ENCODE data around the gene PI4KA.
"Not testable (repeated sequence)": the region's sequence is repeated elsewhere in the genome, so short reads cannot be mapped to it uniquely, and the experiment has no call there.

Gene PI4KA

DNA sequence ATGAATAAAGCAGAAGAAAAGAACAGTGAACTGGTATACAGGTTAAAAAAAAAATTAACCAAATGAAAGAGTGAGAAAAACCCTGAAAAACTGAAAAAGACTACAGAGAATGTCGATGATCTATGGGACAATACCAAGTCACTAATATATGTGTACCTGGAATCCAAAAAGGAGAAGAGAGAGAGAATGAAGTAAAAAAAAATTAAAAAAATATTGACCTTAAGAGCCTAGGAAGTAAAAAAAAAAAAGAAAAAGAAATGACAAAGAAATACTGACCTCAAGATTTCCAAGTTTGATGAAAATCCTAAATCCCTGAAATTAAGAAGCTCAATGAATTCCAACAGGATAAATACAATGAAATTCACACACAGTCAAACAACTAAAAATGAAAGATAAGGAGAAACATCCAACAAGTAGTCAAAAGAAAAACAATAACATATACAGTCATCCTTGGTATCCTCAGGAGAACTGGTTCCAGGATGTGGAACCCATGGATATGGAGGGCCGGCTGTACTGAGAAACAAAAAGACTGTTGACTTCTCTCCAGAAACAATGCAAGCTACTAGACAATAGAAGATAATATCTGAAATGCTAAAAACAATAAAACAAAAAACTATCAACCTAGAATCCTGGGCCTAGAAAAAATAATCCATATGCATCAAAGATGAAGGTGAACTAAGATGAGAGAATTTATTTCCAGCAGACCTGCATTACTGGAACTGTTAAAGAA lies 118.2 kb downstream of the PI4KA start:
- Histone ChIP-seq H3K4me1 (no peaks in the 10 kb centered on the region), H3K9me3 (no peaks in the 10 kb centered on the region), H3K36me3 (replicated peaks) (peaks cover 17% of the 10 kb centered on the region), H3K27me3 (ENCODE audit: low read depth) (no peaks in the 10 kb centered on the region), H3K4me3 (no peak overlapping the region)
- DNase-seq (ENCODE audit: low spot score in 2 of 2) = no peak
- in situ Hi-C loops (cut with MboI; ENCODE audit: low sequenced_read_pairs) = no loop called here

DNA sequence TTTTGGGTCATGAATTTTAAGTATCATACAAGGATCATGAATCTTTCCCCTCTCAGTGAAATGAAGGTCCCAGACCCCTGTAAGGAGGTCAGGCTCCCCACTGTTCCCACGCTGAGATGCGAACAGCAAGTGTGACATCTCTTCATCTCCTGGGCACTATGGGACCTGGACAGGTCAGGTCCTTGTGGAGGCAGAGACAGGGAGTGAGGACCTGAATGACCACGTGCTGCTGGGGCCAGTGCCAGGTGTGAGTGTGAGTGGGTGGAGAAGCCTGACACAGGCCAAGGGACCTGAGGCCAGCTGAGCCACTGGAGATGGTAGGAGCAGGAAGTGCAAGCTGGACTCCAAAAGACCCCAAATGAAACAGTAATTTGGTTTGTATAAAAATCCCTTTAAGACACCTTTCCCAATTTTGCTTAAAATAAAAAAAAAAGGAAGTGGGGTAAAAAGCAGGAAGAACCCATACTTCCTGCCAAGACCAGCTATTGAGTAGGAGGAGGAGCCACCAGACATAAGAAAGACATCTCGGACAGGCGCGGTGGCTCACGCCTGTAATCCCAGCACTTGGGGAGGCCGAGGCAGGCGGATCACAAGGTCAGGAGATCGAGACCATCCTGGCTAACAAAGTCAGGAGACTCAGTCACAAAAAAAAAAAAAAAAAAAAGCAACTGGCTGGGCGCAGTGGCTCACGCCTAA lies 120.1 kb downstream of the PI4KA start:
- H3K4me1 ChIP-seq = no peaks in the 10 kb centered on the region
- H3K27me3 ChIP-seq (ENCODE audit: low read depth) = no peaks in the 10 kb centered on the region
- H3K4me3 ChIP-seq = no peak overlapping the region
- peaks cover 11% of the 10 kb centered on the region for H3K36me3 ChIP-seq (replicated peaks)
- no peak for DNase-seq (ENCODE audit: low spot score in 2 of 2)
- in situ Hi-C loops (cut with MboI; ENCODE audit: low sequenced_read_pairs) = no loop called here
- H3K9me3 ChIP-seq = no peaks in the 10 kb centered on the region

DNA sequence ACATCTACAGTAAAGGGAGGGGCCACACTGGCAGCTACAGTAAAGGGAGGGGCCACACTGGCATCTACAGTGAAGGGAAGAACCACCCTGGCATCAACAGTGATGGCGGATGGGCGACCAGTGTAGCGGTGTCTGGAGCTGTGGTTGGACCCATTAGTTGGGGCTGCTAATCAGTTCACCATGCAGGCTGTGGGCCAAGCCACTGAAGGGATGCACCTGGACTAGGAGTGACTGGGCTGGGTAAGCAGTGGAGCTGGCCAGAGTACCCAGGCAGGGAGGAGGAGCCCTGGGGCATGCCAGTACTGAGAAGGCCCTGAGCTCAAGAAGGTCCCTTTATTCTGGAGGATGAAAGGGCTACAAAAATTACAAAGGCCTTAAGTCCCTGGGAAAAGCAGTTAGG lies 121.7 kb downstream of the PI4KA start:
- H3K9me3 ChIP-seq; H3K4me1 ChIP-seq; H3K4me3 ChIP-seq; H3K27me3 ChIP-seq (ENCODE audit: low read depth); H3K36me3 ChIP-seq (replicated peaks); in situ Hi-C loops (cut with MboI; ENCODE audit: low sequenced_read_pairs); DNase-seq (ENCODE audit: low spot score in 2 of 2): not testable (repeated sequence)

DNA sequence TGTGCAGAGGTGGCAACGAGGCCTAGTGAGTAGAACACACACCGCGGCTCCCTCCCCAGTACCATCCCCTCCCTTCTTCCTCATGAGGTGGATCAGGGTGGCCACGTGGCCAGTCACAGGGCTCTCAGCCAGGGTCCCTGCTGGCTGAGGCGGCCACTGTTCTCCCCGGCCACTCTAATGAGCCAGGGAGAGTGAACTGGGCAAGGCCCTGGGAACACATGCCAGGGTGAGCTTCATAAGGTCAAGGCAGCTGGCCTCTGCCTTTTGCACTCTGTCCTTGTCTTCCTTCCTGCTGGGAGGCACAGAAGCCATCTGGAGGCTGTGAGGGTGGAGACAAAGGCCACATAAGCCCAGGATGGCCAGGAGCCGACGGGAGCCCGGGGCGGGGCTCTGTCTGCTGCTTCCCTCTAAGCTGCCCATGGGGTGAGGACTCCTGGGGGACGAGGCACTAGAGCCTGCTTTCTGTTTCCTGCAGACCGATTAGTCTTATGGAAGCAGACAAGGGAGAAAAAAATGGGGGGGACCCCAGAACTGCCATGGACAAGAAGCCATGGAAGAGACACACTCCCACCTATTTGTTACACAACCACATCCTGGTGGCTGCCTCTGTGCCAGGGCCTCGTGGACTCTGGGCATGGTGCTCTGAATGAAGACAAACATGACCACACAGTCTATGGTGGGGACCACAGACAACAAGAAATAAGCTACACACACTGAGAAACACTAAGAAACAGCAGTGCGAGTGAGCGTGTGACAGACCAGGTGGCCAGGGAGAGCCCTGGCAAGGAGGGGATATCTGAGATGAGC lies 123.1 kb downstream of the PI4KA start:
- H3K36me3 ChIP-seq (replicated peaks); H3K4me3 ChIP-seq; in situ Hi-C loops (cut with MboI; ENCODE audit: low sequenced_read_pairs); H3K9me3 ChIP-seq; DNase-seq (ENCODE audit: low spot score in 2 of 2); H3K4me1 ChIP-seq; H3K27me3 ChIP-seq (ENCODE audit: low read depth): not testable (repeated sequence)

DNA sequence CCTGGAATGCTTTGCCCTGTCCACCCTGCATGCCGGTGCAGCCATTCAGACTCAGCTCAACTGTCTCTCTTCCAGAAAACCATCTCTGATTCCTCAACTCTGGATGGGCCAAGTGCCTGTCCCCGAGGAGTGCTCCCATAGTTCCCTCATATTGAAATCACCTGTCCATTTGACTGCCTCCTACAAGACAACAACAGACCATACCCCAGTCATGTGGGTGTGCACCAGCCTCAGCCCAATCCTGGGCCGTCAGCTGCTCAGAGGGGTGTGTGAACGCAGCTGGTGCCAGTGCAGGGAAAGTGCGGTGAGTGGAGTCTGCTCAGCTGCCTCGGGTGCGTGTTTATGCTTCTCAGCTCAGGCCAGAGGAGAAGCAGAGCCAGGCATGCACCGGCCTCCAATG lies 126.2 kb downstream of the PI4KA start:
- H3K4me1 ChIP-seq; in situ Hi-C loops (cut with MboI; ENCODE audit: low sequenced_read_pairs); DNase-seq (ENCODE audit: low spot score in 2 of 2); H3K4me3 ChIP-seq; H3K9me3 ChIP-seq; H3K27me3 ChIP-seq (ENCODE audit: low read depth): not testable (repeated sequence)
- H3K36me3 ChIP-seq (replicated peaks) = peaks cover 19% of the 10 kb centered on the region

DNA sequence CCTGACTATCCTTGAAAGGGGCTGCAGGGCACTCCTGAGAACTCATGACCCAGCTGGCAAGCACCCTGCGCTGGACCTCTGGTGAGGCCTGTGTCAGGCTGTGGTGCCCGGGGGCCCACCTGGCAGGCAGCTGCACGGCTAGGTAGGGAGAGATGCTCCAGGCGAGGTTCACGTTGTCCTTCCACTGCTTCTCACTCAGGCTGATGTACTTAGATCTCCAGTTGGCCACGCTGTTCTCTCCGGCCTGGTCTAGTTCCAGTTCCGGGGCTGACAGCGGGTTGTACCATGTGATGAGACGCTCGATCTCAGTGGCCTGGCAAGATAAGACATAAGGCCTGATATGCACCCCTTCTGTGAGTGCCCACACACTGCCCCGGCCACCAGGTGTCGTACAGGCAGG lies 129.4 kb downstream of the PI4KA start:
- DNase-seq (ENCODE audit: low spot score in 2 of 2) = no peak
- no peaks in the 10 kb centered on the region for H3K4me1 ChIP-seq
- H3K27me3 ChIP-seq (ENCODE audit: low read depth) = no peaks in the 10 kb centered on the region
- no peaks in the 10 kb centered on the region for H3K9me3 ChIP-seq
- H3K36me3 ChIP-seq (replicated peaks) = peaks cover 23% of the 10 kb centered on the region
- in situ Hi-C loops (cut with MboI; ENCODE audit: low sequenced_read_pairs) = no loop called here
- no peak overlapping the region for H3K4me3 ChIP-seq

DNA sequence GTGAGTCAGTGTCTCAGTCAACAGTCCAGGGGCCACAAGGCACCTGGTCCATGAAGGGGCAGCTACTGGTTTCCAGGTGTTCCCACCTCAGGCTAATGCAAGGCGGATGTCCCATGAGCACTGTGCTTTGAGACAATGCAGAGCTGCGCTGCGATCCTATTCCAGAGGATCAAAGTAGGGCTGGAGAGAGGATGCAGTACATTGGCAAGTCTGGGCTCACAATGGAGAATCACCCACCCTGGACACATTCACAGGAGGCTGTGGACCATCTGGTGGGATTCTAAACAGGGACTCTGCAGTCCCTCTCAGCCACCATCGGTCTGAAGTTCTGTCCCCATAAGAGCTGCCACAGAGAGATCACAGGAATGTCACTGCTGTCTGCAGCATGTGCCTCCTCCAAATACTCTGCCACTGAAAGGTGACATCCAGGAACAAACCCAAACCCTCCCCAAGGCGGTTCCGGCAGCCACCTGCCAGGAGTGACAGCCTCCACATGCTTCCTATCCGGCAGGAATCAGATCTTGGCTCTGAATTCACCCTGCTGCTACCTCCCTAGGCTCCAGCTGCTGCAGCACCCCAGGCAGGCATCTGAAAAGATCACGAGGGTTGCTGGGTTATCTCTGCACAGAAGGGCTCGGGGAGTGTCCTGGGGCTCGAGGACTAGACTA lies 130.0 kb downstream of the PI4KA start:
- peaks cover 23% of the 10 kb centered on the region for H3K36me3 ChIP-seq (replicated peaks)
- DNase-seq (ENCODE audit: low spot score in 2 of 2) = no peak
- in situ Hi-C loops (cut with MboI; ENCODE audit: low sequenced_read_pairs) = no loop called here
- H3K4me3 ChIP-seq = no peak overlapping the region
- no peaks in the 10 kb centered on the region for H3K4me1 ChIP-seq
- H3K9me3 ChIP-seq = no peaks in the 10 kb centered on the region
- H3K27me3 ChIP-seq (ENCODE audit: low read depth) = no peaks in the 10 kb centered on the region

DNA sequence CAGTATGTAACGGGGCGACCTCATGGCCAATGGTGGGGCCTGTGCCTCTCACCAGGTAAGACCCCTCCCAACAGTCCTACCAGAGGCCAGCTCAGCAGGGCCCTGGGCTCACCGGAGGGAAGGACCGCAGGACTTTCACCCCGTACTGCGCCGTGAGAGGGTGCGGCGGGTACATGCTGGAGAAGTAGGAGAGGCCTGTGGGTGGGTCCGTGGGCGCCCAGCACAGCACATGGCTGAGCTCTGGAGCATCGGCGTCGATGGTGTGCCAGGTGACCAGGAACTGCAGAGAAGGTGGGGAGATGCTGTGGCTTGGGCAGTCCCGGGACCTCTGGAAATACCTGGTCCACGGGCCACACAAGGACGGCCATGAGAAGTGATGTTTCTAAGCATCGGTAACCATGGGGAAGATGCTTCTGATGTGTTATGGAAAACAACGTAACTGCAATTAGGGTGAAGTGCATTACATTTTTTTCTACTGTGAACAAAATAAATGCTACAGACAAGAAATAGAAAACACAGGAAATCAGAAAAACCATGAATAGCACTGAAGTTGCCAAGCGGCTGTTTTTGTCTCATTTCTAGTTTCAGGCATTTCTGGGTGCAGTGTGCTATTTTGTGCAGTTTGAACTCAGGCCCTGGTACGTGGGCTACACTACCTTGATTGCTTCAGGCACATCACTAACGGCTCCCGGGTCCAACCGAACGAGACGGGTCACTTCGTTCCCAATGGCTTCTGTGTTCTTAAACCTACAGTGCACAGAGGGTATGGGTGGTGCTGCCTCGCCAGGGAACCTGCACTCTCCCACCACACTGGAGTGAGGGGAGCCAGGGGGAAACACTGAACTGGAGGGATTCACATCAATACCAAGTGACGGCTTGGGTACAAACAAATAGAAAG lies 131.2 kb downstream of the PI4KA start:
- Histone ChIP-seq H3K36me3 (replicated peaks) (peaks cover 23% of the 10 kb centered on the region), H3K4me3 (no peak overlapping the region), H3K9me3 (no peaks in the 10 kb centered on the region), H3K27me3 (ENCODE audit: low read depth) (no peaks in the 10 kb centered on the region), H3K4me1 (no peaks in the 10 kb centered on the region)
- no peak for DNase-seq (ENCODE audit: low spot score in 2 of 2)
- in situ Hi-C loops (cut with MboI; ENCODE audit: low sequenced_read_pairs) = no loop called here

DNA sequence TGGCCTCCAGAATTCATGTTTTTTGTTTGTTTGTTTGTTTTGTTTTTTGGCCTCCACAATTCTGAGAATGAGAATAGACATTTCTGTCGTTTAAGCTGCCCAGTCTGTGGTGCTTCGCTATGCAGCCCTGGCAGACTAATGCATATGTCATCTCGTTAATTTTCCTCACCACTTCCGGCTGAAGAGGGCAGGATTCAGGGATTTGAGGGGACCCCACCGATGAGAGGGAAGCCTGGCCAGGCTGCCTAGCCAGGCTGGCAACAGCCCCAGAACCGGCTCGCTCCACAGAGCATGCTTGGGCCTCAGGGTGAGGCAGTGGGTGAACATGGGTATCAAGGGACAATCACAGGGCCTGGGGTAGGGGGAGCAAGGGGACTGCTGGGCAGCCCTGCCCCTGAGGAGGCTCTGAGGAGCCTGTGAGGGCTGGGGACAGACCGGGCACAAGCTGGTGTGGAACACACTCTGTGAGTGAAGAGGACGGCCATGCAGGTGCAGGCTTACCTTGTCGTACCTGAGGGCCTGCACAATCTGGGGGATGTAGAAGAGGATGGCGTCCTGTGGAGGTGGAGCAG lies 132.5 kb downstream of the PI4KA start:
- Histone ChIP-seq H3K9me3 (no peaks in the 10 kb centered on the region), H3K4me3 (no peak overlapping the region), H3K27me3 (ENCODE audit: low read depth) (no peaks in the 10 kb centered on the region), H3K36me3 (replicated peaks) (peaks cover 23% of the 10 kb centered on the region), H3K4me1 (no peaks in the 10 kb centered on the region)
- in situ Hi-C loops (cut with MboI; ENCODE audit: low sequenced_read_pairs) = no loop called here
- no peak for DNase-seq (ENCODE audit: low spot score in 2 of 2)

DNA sequence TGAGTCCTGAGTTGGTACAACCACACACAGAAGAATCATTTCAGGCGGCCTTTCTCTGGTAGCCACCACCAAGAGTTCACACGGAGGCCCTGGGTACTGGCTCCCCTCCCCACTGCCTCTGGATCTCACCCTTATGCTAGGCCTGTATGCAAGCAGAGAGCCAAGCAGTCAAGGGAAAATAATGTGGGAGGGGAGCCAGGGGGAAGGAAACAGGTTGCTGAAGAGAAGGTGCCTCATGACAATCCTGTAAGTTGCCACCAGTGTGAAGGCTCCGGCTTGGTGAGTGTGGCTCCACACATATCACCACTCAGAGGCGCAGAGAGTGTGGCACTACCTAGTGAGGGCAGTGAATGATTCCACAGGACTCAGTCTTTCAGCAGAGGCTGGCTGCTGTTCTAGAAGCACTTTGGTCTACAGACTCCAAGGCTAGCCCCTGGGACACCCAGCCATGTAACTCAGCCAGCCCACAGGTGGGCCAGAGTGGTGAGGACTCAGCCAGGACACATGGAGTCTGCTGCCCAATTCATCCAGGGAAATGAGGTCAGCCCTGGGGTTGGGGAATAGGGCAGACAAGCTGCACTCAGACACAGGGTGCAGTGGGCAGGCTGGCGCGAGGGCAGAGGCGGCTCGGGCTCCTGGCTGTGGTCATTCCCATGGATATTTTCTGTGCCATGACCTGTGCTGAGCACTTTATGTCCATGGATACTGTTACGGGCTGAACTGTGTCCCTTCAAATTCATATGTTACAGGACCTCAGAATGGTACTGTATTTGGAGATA lies 133.7 kb downstream of the PI4KA start:
- peaks cover 21% of the 10 kb centered on the region for H3K36me3 ChIP-seq (replicated peaks)
- no peak overlapping the region for H3K4me3 ChIP-seq
- no peaks in the 10 kb centered on the region for H3K9me3 ChIP-seq
- in situ Hi-C loops (cut with MboI; ENCODE audit: low sequenced_read_pairs) = no loop called here
- no peak for DNase-seq (ENCODE audit: low spot score in 2 of 2)
- no peaks in the 10 kb centered on the region for H3K27me3 ChIP-seq (ENCODE audit: low read depth)
- no peaks in the 10 kb centered on the region for H3K4me1 ChIP-seq

DNA sequence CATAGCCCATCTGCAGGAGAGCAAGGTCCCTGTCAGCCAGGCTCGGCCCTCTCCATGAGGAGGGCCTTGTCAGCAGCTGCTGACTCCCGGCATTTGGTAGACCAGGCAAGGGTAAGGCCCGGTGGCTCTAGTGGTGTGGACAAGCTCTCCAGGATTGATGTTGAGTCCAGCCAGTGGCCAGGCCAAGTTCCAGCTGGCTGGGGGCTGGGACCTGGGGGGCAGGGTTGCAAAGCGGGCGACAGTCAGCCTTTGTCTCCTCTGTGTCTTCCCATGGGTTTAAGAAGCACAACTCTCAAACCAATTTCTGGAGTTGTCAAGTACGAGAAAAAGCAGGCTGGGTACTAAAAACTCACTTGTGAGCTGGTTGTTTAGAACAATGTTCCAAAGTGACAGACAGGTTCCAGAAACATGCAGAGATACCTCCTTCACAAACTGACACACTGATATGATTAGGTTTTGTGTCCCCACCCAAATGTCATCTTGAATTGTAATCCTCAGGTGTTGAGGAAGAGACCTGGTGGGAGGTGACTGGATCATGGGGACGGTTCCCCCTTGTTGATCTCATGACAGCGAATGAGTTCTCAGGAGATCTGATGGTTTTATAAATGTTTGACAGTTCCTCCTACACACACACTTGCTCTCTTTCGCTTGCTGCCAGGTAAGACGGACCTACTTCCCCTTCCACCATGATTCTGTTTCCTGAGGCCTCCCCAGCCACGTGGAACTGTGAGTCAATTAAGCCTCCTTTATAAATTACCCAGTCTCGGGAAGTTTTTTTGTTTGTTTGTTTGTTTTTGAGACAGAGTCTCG lies 137.0 kb downstream of the PI4KA start:
- in situ Hi-C loops (cut with MboI; ENCODE audit: low sequenced_read_pairs) = no loop called here
- no peaks in the 10 kb centered on the region for H3K27me3 ChIP-seq (ENCODE audit: low read depth)
- no peaks in the 10 kb centered on the region for H3K9me3 ChIP-seq
- H3K4me3 ChIP-seq = no peak overlapping the region
- no peaks in the 10 kb centered on the region for H3K4me1 ChIP-seq
- DNase-seq (ENCODE audit: low spot score in 2 of 2) = no peak
- H3K36me3 ChIP-seq (replicated peaks) = peaks cover 4% of the 10 kb centered on the region; the same call in 1 of the 2 replicates

All from HAP-1 (cell line).